Measurements from ENCODE around the gene RCAN3.
"Not testable (repeated sequence)": the region's sequence is repeated elsewhere in the genome, so short reads cannot be mapped to it uniquely, and the experiment has no call there.

The RCAN3 gene

DNA sequence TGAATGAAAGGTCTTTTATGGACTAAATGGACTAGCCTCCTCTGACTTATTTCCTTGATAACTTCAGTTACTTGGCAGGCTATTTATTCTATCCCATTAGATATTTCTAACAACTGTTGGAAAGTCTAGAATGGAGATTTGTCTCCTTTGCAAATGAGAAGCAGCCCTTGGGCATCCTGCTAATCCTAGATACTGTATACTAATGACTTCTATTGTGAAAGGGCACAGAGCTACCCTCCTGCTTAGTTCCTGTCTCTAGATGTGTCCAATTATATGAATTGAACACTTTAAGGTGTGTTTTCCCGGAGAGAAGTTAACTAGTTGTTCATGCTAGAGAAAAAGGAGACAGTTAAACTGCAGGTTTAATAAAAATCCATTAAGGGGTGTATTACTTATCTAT is 43.0 kb downstream of the RCAN3 start:
- TF ChIP-seq, protein P1, sequence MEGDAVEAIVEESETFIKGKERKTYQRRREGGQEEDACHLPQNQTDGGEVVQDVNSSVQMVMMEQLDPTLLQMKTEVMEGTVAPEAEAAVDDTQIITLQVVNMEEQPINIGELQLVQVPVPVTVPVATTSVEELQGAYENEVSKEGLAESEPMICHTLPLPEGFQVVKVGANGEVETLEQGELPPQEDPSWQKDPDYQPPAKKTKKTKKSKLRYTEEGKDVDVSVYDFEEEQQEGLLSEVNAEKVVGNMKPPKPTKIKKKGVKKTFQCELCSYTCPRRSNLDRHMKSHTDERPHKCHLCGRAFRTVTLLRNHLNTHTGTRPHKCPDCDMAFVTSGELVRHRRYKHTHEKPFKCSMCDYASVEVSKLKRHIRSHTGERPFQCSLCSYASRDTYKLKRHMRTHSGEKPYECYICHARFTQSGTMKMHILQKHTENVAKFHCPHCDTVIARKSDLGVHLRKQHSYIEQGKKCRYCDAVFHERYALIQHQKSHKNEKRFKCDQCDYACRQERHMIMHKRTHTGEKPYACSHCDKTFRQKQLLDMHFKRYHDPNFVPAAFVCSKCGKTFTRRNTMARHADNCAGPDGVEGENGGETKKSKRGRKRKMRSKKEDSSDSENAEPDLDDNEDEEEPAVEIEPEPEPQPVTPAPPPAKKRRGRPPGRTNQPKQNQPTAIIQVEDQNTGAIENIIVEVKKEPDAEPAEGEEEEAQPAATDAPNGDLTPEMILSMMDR (IDR thresholded peaks at IDR 0.05; ENCODE audit: poor library complexity, severe bottlenecking), result no peak
- no peak overlapping the region for H3K27ac ChIP-seq (ENCODE audit: poor library complexity, severe bottlenecking)
- H3K9me3 ChIP-seq (ENCODE audit: severe bottlenecking), result no peaks in the 10 kb centered on the region
- no peaks in the 10 kb centered on the region for H3K36me3 ChIP-seq (ENCODE audit: low read depth)
- no peak for DNase-seq (ENCODE audit: low spot score)
- H3K27me3 ChIP-seq (ENCODE audit: insufficient read depth, poor library complexity, severe bottlenecking), result no peaks in the 10 kb centered on the region
- H3K4me3 ChIP-seq (ENCODE audit: severe bottlenecking), result no peak overlapping the region
- ATAC-seq (ENCODE audit: low read depth), result no peak
- peaks cover 23% of the 10 kb centered on the region for H3K4me1 ChIP-seq (ENCODE audit: insufficient read depth, poor library complexity, severe bottlenecking)

- no peaks in the 10 kb centered on the region for H3K36me3 ChIP-seq (ENCODE audit: low read depth)
- H3K4me3 ChIP-seq (ENCODE audit: severe bottlenecking), result no peak overlapping the region
- peaks cover 11% of the 10 kb centered on the region for H3K4me1 ChIP-seq (ENCODE audit: insufficient read depth, poor library complexity, severe bottlenecking)
- no peaks in the 10 kb centered on the region for H3K9me3 ChIP-seq (ENCODE audit: severe bottlenecking)
- DNase-seq (ENCODE audit: low spot score) (no peak), ATAC-seq (ENCODE audit: low read depth) (no peak)
- TF ChIP-seq, protein P1 (IDR thresholded peaks at IDR 0.05; ENCODE audit: poor library complexity, severe bottlenecking), result no peak
- H3K27me3 ChIP-seq (ENCODE audit: insufficient read depth, poor library complexity, severe bottlenecking), result no peaks in the 10 kb centered on the region
- H3K27ac ChIP-seq (ENCODE audit: poor library complexity, severe bottlenecking), result no peak overlapping the region
These were observed 44.6 kb downstream of the RCAN3 start for GRCh38 chr1:24547195-24547594.

- Histone ChIP-seq H3K9me3 (ENCODE audit: severe bottlenecking) (no peaks in the 10 kb centered on the region), H3K36me3 (ENCODE audit: low read depth) (no peaks in the 10 kb centered on the region), H3K4me3 (ENCODE audit: severe bottlenecking) (no peak overlapping the region), H3K27ac (ENCODE audit: poor library complexity, severe bottlenecking) (no peak overlapping the region), H3K4me1 (ENCODE audit: insufficient read depth, poor library complexity, severe bottlenecking) (peaks cover 11% of the 10 kb centered on the region), H3K27me3 (ENCODE audit: insufficient read depth, poor library complexity, severe bottlenecking) (no peaks in the 10 kb centered on the region)
- DNase-seq (ENCODE audit: low spot score) (no peak), ATAC-seq (ENCODE audit: low read depth) (no peak)
- TF ChIP-seq, protein P1 (IDR thresholded peaks at IDR 0.05; ENCODE audit: poor library complexity, severe bottlenecking), result no peak
These were observed 45.4 kb downstream of the RCAN3 start for GRCh38 chr1:24548070-24548469.

DNA sequence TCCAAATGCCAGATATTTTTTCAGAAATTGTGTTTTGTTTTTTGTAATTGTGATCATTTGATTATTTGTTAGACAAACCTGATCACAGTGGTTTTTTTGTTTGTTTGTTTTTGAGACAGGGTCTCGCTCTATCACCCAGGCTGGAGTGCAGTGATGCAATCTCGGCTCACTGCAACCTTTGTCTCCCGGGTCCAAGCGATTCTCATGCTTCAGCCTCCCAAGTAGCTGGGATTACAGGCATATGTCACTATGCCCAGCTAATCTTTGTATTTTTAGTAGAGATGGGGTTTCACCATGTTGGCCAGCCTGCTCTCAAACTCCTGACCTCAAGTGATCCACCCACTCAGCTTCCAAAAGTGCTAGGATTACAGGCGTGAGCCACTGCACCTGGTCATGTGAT is 46.6 kb downstream of the RCAN3 start:
- not testable (repeated sequence) for H3K9me3 ChIP-seq (ENCODE audit: severe bottlenecking); DNase-seq (ENCODE audit: low spot score); H3K4me1 ChIP-seq (ENCODE audit: insufficient read depth, poor library complexity, severe bottlenecking); ATAC-seq (ENCODE audit: low read depth); H3K4me3 ChIP-seq (ENCODE audit: severe bottlenecking); H3K36me3 ChIP-seq (ENCODE audit: low read depth); H3K27me3 ChIP-seq (ENCODE audit: insufficient read depth, poor library complexity, severe bottlenecking); H3K27ac ChIP-seq (ENCODE audit: poor library complexity, severe bottlenecking)

GRCh38 chr1:24551290-24551959 is 48.8 kb downstream of the RCAN3 start:
- Histone ChIP-seq H3K4me1 (ENCODE audit: insufficient read depth, poor library complexity, severe bottlenecking) (no peaks in the 10 kb centered on the region), H3K4me3 (ENCODE audit: severe bottlenecking) (no peak overlapping the region), H3K27me3 (ENCODE audit: insufficient read depth, poor library complexity, severe bottlenecking) (no peaks in the 10 kb centered on the region), H3K27ac (ENCODE audit: poor library complexity, severe bottlenecking) (no peak overlapping the region), H3K9me3 (ENCODE audit: severe bottlenecking) (no peaks in the 10 kb centered on the region), H3K36me3 (ENCODE audit: low read depth) (no peaks in the 10 kb centered on the region)
- DNase-seq (ENCODE audit: low spot score) (no peak), ATAC-seq (ENCODE audit: low read depth) (no peak; the same call in 2 of the 3 replicates)
- TF ChIP-seq, protein P1 (IDR thresholded peaks at IDR 0.05; ENCODE audit: poor library complexity, severe bottlenecking), result no peak

Data from RWPE2 (cell line).